Right lobe of liver (tissue), 6 donors: Measurements from ENCODE around the gene MED26. TPM values are rescaled to one million over a fixed set of nuclear protein-coding genes. Genes with fewer than 3 reads are reported as not detected.

Experiments used
- ATAC-seq, 4 donors: fragments of 200-7000 bp; cut with Tn5 transposase; one replicate each; pipeline ENCODE4 v1.9.1; 2020; ENCODE audit warnings: mild to moderate bottlenecking in 4 of 4, moderate library complexity in 4 of 4
- DNase-seq, 3 donors: peaks; one replicate each; pipeline ENCODE4 v3.0.0-alpha.2; 2020
- H3K27ac ChIP-seq, 3 donors: fragments of 200-600 bp; one replicate each; pipeline ENCODE4 v1.8.0; 2022
- H3K27me3 ChIP-seq, 2 donors: fragments of 200-600 bp; one replicate each; pipeline ENCODE4 v1.8.0; 2022
- H3K36me3 ChIP-seq, 4 donors: fragments of 200-600 bp; sonication (generic) in 1 of 4; one replicate each; pipeline versions ENCODE4 v1.5.1 to v1.8.0; 2017 to 2022; ENCODE audit warnings: control low read depth in 1 of 4
- H3K4me1 ChIP-seq, 4 donors: fragments of 200-600 bp; sonication (generic) in 1 of 4; one replicate each; pipeline versions ENCODE4 v1.5.1 to v1.8.0; 2017 to 2022; ENCODE audit warnings: control low read depth in 1 of 4
- H3K4me3 ChIP-seq, 3 donors: fragments of 200-600 bp; one replicate each; pipeline ENCODE4 v1.8.0; 2022
- H3K9me3 ChIP-seq, 4 donors: fragments of 200-600 bp; sonication (generic) in 1 of 4; one replicate each; pipeline versions ENCODE4 v1.5.1 to v1.8.0; 2017 to 2022; ENCODE audit warnings: control low read depth in 1 of 4
- POLR2A ChIP-seq: fragments of 450-650 bp; IDR thresholded peaks from one replicate; pipeline ENCODE4 v1.6.1; 2017; ENCODE audit warnings: antibody characterized with exemption, mild to moderate bottlenecking
- WGBS: methylation state at CpG from one replicate; pipeline ENCODE4 v1.1.6; 2018; ENCODE audit warnings: low coverage, low lambda C conversion rate; ENCODE audit not compliant: insufficient coverage; ENCODE audit errors: missing lambda C conversion rate; 5-methylcytosine and 5-hydroxymethylcytosine counted together
- intact Hi-C, 2 donors: fragments of 100-400 bp; cut with DNase I; formaldehyde crosslinking; loops; one replicate each; pipeline versions ENCODE4 v1.11.2 to v1.14.1; 2022
- total RNA-seq, 6 experiments: library from RNA; depleted of rRNA in 2 of 6; stranded (reverse); fragments of >200 nt in 2 of 6; fragmentation: NEBNext Ultra II Directional in 3 of 6; extraction: Animal tissue kit (Norgen Biotek cat#: 25700) in 3 of 6; gene quantifications; one replicate each; pipeline versions ENCODE4 v1.1.0 to v1.2.4, GENCODE V29; 2016 to 2023
- TF ChIP-seq, protein P1 (sequence below), 4 donors: fragments of 200-600 bp in 3 of 4; fragments of 450-650 bp in 1 of 4; IDR thresholded peaks; one replicate each; pipeline versions ENCODE4 v1.5.1 to v1.8.0; 2016 to 2022; ENCODE audit warnings: antibody characterized with exemption in 4 of 4, mild to moderate bottlenecking in 2 of 4
- donor health status: DM: no; HTN: yes; CAD: no.
- donor health status: DM: no; HTN: no; CAD: no.
- donor health status: DM: no; HTN: no; CAD: no.
- donor health status: DM: no; HTN: yes; CAD: no.
- donor health status: DM: no; HTN: yes; CAD: no.

MED26 gene
- total RNA-seq, 6 experiments from 2014 or later: 3.4 to 5.4 (median 4.4) TPM

DNA sequence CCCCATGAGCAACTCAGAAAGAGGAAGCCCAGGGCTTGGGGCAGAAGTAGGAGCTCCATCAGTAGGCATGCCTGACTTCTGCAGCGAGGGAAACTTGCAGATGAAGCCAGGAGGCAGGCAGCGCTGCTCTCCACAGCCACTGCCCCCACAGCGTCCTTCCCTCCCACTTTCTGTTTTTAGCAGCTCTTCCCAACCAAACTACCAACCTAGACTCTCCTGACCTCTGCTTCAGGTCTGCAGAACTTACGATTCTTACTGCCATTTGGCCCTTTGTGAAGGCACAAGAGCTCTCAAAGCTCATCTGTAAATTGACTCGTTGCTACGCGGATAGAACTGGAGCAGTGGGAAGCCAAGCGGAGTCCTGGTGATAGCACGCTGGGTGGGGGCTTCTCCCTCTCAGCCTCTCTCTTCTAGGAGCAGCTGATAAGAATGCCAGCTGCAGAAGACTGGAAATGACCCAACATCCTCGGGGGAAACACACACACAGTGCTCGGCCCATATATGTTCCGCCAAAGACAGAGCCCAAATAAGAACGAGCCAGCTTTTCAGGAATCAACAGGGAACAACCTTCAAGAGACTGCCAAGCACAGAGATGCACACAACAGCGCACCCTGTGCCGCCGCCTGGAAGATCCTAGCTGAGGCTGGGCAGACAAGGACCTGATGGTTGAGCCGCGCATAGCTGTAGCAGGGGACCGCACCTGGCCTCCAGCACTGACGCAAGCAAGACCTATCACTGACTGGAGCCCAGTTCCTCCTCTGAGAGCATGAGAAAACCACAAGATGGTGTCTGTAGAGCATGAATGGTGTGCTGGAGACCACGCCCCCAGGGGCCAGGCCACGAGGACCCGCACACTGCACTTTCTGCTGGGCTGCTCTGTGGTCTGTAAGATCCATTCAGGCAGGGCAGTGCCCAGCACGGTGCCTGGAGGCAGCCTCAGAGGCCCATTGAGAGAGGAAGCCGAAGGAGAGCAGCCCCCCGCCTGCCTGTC is 39.9 kb downstream of the MED26 start:
- no peaks in the 10 kb centered on the region for H3K36me3 ChIP-seq
- intact Hi-C loops: no loop called here
- H3K27me3 ChIP-seq: no peaks in the 10 kb centered on the region
- TF ChIP-seq POLR2A: no peak
- TF ChIP-seq, protein P1, sequence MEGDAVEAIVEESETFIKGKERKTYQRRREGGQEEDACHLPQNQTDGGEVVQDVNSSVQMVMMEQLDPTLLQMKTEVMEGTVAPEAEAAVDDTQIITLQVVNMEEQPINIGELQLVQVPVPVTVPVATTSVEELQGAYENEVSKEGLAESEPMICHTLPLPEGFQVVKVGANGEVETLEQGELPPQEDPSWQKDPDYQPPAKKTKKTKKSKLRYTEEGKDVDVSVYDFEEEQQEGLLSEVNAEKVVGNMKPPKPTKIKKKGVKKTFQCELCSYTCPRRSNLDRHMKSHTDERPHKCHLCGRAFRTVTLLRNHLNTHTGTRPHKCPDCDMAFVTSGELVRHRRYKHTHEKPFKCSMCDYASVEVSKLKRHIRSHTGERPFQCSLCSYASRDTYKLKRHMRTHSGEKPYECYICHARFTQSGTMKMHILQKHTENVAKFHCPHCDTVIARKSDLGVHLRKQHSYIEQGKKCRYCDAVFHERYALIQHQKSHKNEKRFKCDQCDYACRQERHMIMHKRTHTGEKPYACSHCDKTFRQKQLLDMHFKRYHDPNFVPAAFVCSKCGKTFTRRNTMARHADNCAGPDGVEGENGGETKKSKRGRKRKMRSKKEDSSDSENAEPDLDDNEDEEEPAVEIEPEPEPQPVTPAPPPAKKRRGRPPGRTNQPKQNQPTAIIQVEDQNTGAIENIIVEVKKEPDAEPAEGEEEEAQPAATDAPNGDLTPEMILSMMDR (IDR thresholded peaks at IDR 0.05): no peak
- DNase-seq (no peak), ATAC-seq (peak; percentile 12 to 37 (median 16))
- no peaks in the 10 kb centered on the region for H3K9me3 ChIP-seq
- H3K27ac ChIP-seq: no peak overlapping the region
- no peak overlapping the region for H3K4me3 ChIP-seq
- peaks cover 0 to 15% (median 0%) of the 10 kb centered on the region in 4 donors for H3K4me1 ChIP-seq
- WGBS: 39% methylated on average over 12 of the region's 26 CpGs

DNA sequence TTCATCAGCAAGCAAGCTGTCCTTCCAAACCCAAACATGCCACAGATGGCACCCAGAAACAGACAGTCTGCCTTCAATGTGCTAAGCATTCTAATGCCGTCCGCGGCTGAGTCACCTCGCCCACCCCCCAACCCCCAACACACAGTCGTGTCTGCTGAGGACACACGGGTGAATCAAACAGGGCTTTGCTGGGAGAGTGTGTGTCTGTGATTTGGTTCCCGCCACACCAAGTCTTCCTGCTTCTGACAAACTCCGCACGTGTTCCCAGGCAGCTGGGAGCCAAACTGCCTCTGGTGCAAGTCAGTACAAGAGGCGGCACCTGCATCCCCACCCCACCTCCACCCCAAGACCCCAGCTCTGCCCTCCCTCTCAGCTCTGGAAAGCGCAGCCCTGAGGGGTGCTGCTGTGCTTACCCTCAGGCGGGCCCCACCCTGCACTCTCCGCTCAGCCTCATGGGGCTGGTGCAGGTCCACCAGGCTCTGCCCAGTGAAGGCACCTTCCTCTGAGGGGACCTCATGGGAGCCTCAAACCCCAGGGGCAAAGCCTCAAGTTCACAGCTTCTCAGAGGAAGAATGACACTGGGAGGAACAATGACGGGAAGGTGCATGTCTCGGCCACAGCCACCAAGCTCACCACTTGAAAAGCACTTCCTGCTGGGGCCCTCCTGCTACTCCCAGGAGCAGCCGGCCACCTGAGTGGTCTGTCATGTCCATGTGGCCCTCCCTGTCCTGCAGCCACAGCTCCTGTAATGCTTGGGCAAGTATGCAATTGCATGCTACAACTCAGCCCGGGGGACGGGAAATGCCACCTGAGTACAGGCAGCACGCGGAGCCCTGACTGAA is 40.8 kb downstream of the MED26 start:
- Histone ChIP-seq H3K36me3 (no peaks in the 10 kb centered on the region), H3K4me1 (peaks cover 0 to 18% (median 0%) of the 10 kb centered on the region in 4 donors), H3K9me3 (no peaks in the 10 kb centered on the region), H3K4me3 (no peak overlapping the region), H3K27ac (no peak overlapping the region), H3K27me3 (no peaks in the 10 kb centered on the region)
- ATAC-seq: no peak
- intact Hi-C loops: no loop called here
- TF ChIP-seq, protein P1 (IDR thresholded peaks at IDR 0.05): no peak
- no peak for TF ChIP-seq POLR2A
- peak in 1 of 3 donors; percentile 48 for DNase-seq
- 47% methylated on average over 13 of the region's 20 CpGs for WGBS

- DNase-seq (no peak), ATAC-seq (no peak)
- TF ChIP-seq POLR2A: no peak
- Histone ChIP-seq H3K36me3 (no peaks in the 10 kb centered on the region), H3K27me3 (no peaks in the 10 kb centered on the region), H3K27ac (no peak overlapping the region), H3K4me3 (no peak overlapping the region), H3K4me1 (peaks cover 0 to 26% (median 3%) of the 10 kb centered on the region in 4 donors), H3K9me3 (no peaks in the 10 kb centered on the region)
- intact Hi-C loops: no loop called here
- WGBS: 90% methylated on average over 2 of the region's 9 CpGs
These were observed 41.5 kb downstream of the MED26 start for GRCh38 chr19:16586477-16586871.

DNA sequence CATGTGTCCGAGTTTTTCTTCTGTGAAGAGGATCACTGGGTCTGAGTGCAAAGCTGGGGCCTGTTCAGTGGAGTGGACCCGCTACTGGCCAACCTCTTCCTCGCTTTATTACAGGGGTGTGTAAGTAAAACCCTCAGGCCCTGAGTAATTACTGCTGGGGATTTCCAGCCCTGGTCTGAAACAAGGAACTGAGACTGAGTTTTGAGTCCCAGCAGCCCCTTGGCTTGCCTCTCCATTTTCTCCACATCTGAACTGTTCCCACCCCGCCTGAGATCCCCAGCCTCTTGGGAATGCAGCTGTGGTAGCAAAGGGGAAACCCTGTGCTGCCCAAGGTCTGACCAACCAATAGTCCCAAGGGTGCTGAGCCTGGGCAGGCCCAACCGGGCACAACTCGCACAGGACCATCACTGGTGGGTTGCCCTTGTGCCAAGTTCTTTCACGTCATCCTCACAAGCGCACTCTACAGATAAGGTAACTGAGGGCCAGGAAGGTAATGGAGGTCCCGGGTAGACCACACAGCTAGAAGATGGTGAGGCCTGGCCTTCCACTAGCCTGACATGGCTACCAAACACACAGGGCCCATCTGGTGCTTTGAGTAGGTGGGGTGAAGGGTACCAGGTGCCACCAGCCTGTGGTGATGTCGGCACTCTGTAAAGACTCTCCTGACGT is 42.1 kb downstream of the MED26 start:
- DNase-seq: no peak
- 74% methylated on average over 3 of the region's 11 CpGs for WGBS
- TF ChIP-seq, protein P1 (IDR thresholded peaks at IDR 0.05): no peak
- TF ChIP-seq POLR2A: no peak
- no peaks in the 10 kb centered on the region for H3K36me3 ChIP-seq
- peaks cover 0 to 27% (median 3%) of the 10 kb centered on the region in 4 donors for H3K4me1 ChIP-seq
- no peaks in the 10 kb centered on the region for H3K27me3 ChIP-seq
- H3K27ac ChIP-seq: no peak overlapping the region
- H3K4me3 ChIP-seq: no peak overlapping the region
- H3K9me3 ChIP-seq: no peaks in the 10 kb centered on the region
- intact Hi-C loops: no loop called here
- peak in 2 of 4 donors; percentile 8 to 9 for ATAC-seq
